Measurements from ENCODE around the gene PTPRK. TPM values are rescaled to one million over a fixed set of nuclear protein-coding genes. Genes with fewer than 3 reads are reported as not detected.

PTPRK gene
- total and polyA plus RNA-seq, 2 of the 8 experiments (the other 6 are each of a cell fraction or from before 2014, with no cell fraction given) = 11.4 to 47.3 TPM

- Histone ChIP-seq H4K5ac (ENCODE audit: insufficient read length, low read depth, low read length) (no peak overlapping the region), H3K4me2 (ENCODE audit: insufficient read depth in 1 of 2, low read depth in 2 of 2, low read length in 2 of 2) (no peak overlapping the region), H2BK15ac (ENCODE audit: low read length) (no peak overlapping the region), H2AK5ac (ENCODE audit: low read depth, low read length) (no peak overlapping the region), H4K8ac (ENCODE audit: extremely low read depth, insufficient read depth, low read length) (no peak overlapping the region), H3K27ac (ENCODE audit: low read depth, low read length) (no peak overlapping the region), H3K27me3 (replicated peaks in 1 of 4; ENCODE audit: control insufficient read depth in 3 of 4, extremely low read depth in 1 of 4, insufficient read depth in 3 of 4, low read length in 3 of 4) (no peaks in the 10 kb centered on the region), H3K36me3 (ENCODE audit: control insufficient read depth in 2 of 4, insufficient read depth in 4 of 4, low read length in 3 of 4) (peaks cover 0 to 4% (median 0%) of the 10 kb centered on the region in 4 experiments; a peak in 1 of 8 replicates), H2BK20ac (ENCODE audit: low read length) (no peak overlapping the region), H4K20me1 (replicated peaks in 1 of 2; ENCODE audit: control insufficient read depth in 1 of 2, insufficient read depth in 2 of 2, low read length in 2 of 2) (no peaks in the 10 kb centered on the region), H2BK5ac (ENCODE audit: low read depth, low read length) (no peak overlapping the region), H3K4ac (replicated peaks; ENCODE audit: insufficient read length, low read depth, low read length) (no peak overlapping the region), H3K9ac (replicated peaks in 1 of 4; ENCODE audit: extremely low read depth in 1 of 4, low read depth in 3 of 4, low read length in 3 of 4) (no peak overlapping the region), H2BK120ac (replicated peaks; ENCODE audit: low read depth, low read length) (no peak overlapping the region), H3K23me2 (ENCODE audit: low read depth, low read length) (no peaks in the 10 kb centered on the region), H3K18ac (ENCODE audit: extremely low read depth, low read length) (no peak overlapping the region), H3K4me3 (ENCODE audit: extremely low read depth in 1 of 4, insufficient read depth in 2 of 4, low read depth in 3 of 4, low read length in 4 of 4) (no peak overlapping the region), H3K23ac (ENCODE audit: insufficient read length) (no peak overlapping the region), H4K91ac (replicated peaks; ENCODE audit: insufficient read length, low read length) (no peak overlapping the region), H3K9me3 (ENCODE audit: insufficient read depth in 2 of 2, low read depth in 1 of 2, low read length in 1 of 2) (peaks cover 0 to 6% of the 10 kb centered on the region in 2 experiments; a peak in 1 of 4 replicates), H2AFZ (ENCODE audit: low read length) (no peak overlapping the region), H3K14ac (ENCODE audit: insufficient read length) (no peak overlapping the region), H3K56ac (replicated peaks; ENCODE audit: insufficient read length, low read depth, low read length) (no peak overlapping the region), H3K79me2 (ENCODE audit: control insufficient read depth in 1 of 2, insufficient read depth in 2 of 2, low read length in 2 of 2) (0 out of 4 replicates have a peak, but pooled peaks cover 0 to 2% of the 10 kb centered on the region in 2 experiments), H3K4me1 (replicated peaks in 1 of 4; ENCODE audit: control insufficient read depth in 3 of 4, insufficient read depth in 4 of 4, low read length in 3 of 4) (no peaks in the 10 kb centered on the region), H2BK12ac (ENCODE audit: low read depth, low read length) (no peak overlapping the region), H3K79me1 (ENCODE audit: low read depth, low read length) (no peaks in the 10 kb centered on the region; the same call in 1 of the 2 replicates)
- no peak for FAIRE-seq
- ChIA-PET POLR2A (ENCODE audit: partially characterized antibody) (no interaction called here), CTCF (ENCODE audit: partially characterized antibody) (interaction anchor here (0.7 to 1.5 kb wide), 2 partner anchors 68 to 465 kb away, joined by 3 read pairs; no protein-coding TSS in a partner anchor)
- DNase-seq (ENCODE audit: low read depth in 1 of 2, low spot score in 2 of 2) = no peak
- WGBS, 2 experiments (ENCODE audit: extremely low coverage in 1 of 2, insufficient coverage in 1 of 2, insufficient read length in 1 of 2, insufficient replicate concordance in 2 of 2, low coverage in 1 of 2, low lambda C conversion rate in 2 of 2, missing lambda C conversion rate in 1 of 2) = 93% methylated on average over 6 of the region's 6 CpGs; no CpG with 5 or more reads in 1 of the 2 experiments
- TF ChIP-seq PHF8 (conservative IDR thresholded peaks at IDR 0.05; ENCODE audit: low read depth, low read length) (no peak), MAFK (IDR thresholded peaks at IDR 0.05; ENCODE audit: low read depth, low read length) (no peak), SIRT6 (IDR thresholded peaks at IDR 0.05; ENCODE audit: low read length) (no peak), TBP (IDR thresholded peaks at IDR 0.05; ENCODE audit: low read depth, low read length) (no peak), ZNF274 (IDR thresholded peaks at IDR 0.05; ENCODE audit: borderline replicate concordance, extremely low read depth, low read length) (no peak), SP4 (IDR thresholded peaks at IDR 0.05; ENCODE audit: low read length) (no peak), CREB1 (IDR thresholded peaks at IDR 0.05) (no peak), FOSL1 (IDR thresholded peaks at IDR 0.05; ENCODE audit: insufficient read depth, low read depth, low read length) (no peak), TCF12 (IDR thresholded peaks at IDR 0.05; ENCODE audit: low read depth, low read length) (no peak), KDM1A (IDR thresholded peaks at IDR 0.05; ENCODE audit: borderline replicate concordance, low read length) (no peak), EGR1 (IDR thresholded peaks at IDR 0.05; ENCODE audit: borderline replicate concordance, low read depth, low read length) (no peak), SUZ12 (IDR thresholded peaks at IDR 0.05; ENCODE audit: low read length) (no peak), SRF (IDR thresholded peaks at IDR 0.05; ENCODE audit: low read depth, low read length) (no peak)
These were observed 260.4 kb downstream of the PTPRK start for GRCh38 chr6:128259730-128260685.
